ENCODE data around the gene KPNB1. TPM values are rescaled to one million over a fixed set of nuclear protein-coding genes. Genes with fewer than 3 reads are reported as not detected.

KPNB1 gene
- total RNA-seq, 1 donor from 2014 or later = 491 TPM

DNA sequence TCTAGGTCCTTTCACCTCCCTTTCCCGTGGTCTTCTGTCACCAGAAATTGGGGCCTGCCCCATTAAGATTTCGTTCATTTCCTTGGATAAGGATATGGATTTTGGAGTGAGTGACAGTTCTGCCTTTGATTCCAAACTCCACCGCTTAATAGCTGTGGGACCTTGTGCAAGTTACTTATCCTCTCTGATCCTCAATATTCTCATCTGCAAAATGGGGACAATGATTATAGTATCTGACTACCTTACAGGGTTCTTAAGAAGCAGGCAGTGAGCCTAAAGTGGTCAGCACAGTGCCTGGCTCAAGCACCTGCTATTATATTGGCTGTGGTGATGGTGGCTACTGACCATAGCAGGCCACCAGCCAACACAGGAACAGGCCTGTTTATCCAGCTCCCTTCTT, 59.9 kb downstream of the KPNB1 start:
- Histone ChIP-seq H3K27me3 (ENCODE audit: insufficient read depth, low read length) (peaks cover 52% of the 10 kb centered on the region), H3K9ac (ENCODE audit: low read length) (no peak overlapping the region), H2AFZ (ENCODE audit: low read depth, low read length) (no peak overlapping the region), H3K27ac (ENCODE audit: low read depth, low read length) (no peak overlapping the region), H3K4me1 (ENCODE audit: insufficient read depth, low read length) (peaks cover 11% of the 10 kb centered on the region), H4K20me1 (ENCODE audit: insufficient read depth, low read length) (peaks cover 56% of the 10 kb centered on the region), H3K36me3 (ENCODE audit: insufficient read depth, low read length) (no peaks in the 10 kb centered on the region), H3K4me2 (ENCODE audit: low read length) (peak overlapping the region; percentile 66), H3K79me2 (ENCODE audit: insufficient read depth, low read length) (no peaks in the 10 kb centered on the region), H3K4me3 (ENCODE audit: insufficient read depth, low read depth, low read length) (no peak overlapping the region), H3K9me3 (ENCODE audit: insufficient read depth, low read depth, low read length) (no peaks in the 10 kb centered on the region)
- Mint-ChIP-seq H3K27ac (ENCODE audit: unreplicated experiment) (no peak overlapping the region), H3K4me3 (ENCODE audit: unreplicated experiment) (no peak overlapping the region), H3K36me3 (ENCODE audit: low read depth, unreplicated experiment) (peaks cover 30% of the 10 kb centered on the region), H3K4me1 (ENCODE audit: low read depth, unreplicated experiment) (peaks cover 12% of the 10 kb centered on the region), H3K27me3 (ENCODE audit: low read depth, unreplicated experiment) (peaks cover 31% of the 10 kb centered on the region), H3K9me3 (ENCODE audit: unreplicated experiment) (no peaks in the 10 kb centered on the region)
- FAIRE-seq (no peak), DNase-seq (ENCODE audit: low read depth) (no peak)
- TF ChIP-seq, protein P1, sequence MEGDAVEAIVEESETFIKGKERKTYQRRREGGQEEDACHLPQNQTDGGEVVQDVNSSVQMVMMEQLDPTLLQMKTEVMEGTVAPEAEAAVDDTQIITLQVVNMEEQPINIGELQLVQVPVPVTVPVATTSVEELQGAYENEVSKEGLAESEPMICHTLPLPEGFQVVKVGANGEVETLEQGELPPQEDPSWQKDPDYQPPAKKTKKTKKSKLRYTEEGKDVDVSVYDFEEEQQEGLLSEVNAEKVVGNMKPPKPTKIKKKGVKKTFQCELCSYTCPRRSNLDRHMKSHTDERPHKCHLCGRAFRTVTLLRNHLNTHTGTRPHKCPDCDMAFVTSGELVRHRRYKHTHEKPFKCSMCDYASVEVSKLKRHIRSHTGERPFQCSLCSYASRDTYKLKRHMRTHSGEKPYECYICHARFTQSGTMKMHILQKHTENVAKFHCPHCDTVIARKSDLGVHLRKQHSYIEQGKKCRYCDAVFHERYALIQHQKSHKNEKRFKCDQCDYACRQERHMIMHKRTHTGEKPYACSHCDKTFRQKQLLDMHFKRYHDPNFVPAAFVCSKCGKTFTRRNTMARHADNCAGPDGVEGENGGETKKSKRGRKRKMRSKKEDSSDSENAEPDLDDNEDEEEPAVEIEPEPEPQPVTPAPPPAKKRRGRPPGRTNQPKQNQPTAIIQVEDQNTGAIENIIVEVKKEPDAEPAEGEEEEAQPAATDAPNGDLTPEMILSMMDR (IDR thresholded peaks at IDR 0.05; ENCODE audit: insufficient read depth, low read depth, low read length) = no peak
- TF ChIP-seq EZH2 (IDR thresholded peaks at IDR 0.05; ENCODE audit: insufficient read depth, low read length) = no peak

DNA sequence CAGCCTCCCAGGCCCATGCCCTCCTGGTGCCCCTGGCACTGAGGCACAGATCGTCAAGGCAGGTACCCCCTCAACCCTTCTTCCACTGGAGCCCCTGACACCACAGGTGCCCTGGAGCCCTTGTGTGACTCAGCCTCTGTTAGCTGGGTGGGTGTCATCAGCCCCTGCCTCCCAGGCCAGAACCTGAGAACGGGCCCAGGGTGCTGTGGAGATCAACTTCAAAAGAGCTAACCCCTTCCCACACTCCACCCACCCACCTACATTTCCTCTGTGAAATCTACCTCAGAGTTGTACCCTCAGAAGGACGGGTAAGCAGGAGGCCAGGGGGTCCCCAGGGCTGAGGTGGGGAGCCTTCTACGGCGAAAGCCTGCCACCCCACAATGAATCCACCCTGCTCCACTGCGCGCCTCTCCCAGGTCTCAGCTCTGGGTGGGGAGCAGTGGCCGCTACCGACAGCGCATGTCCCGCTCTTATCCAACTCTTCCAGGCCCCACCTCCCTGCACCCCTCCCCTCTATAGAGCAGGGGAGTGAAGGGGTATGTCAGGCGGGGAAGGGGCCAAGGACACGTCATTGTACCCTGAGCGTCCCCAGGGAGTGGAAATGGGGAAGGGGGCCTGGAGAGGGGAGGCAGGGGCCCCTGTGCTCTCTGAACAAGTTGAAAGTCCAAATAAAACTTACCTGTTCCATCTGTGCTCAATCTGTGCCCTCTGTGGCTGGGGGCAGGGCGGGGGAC, 61.8 kb downstream of the KPNB1 start:
- H3K4me2 ChIP-seq (ENCODE audit: low read length) = no peak overlapping the region
- H4K20me1 ChIP-seq (ENCODE audit: insufficient read depth, low read length) = peaks cover 40% of the 10 kb centered on the region
- no peak overlapping the region for H3K4me3 ChIP-seq (ENCODE audit: insufficient read depth, low read depth, low read length)
- no peak overlapping the region for H3K27ac ChIP-seq (ENCODE audit: low read depth, low read length)
- H3K9ac ChIP-seq (ENCODE audit: low read length) = no peak overlapping the region
- H2AFZ ChIP-seq (ENCODE audit: low read depth, low read length) = no peak overlapping the region
- no peak overlapping the region for H3K27ac Mint-ChIP-seq (ENCODE audit: unreplicated experiment)
- no peaks in the 10 kb centered on the region for H3K9me3 ChIP-seq (ENCODE audit: insufficient read depth, low read depth, low read length)
- H3K4me3 Mint-ChIP-seq (ENCODE audit: unreplicated experiment) = no peak overlapping the region
- H3K36me3 ChIP-seq (ENCODE audit: insufficient read depth, low read length) = no peaks in the 10 kb centered on the region
- no peak for FAIRE-seq
- H3K4me1 ChIP-seq (ENCODE audit: insufficient read depth, low read length) = peaks cover 10% of the 10 kb centered on the region
- no peaks in the 10 kb centered on the region for H3K9me3 Mint-ChIP-seq (ENCODE audit: unreplicated experiment)
- peaks cover 57% of the 10 kb centered on the region for H3K27me3 ChIP-seq (ENCODE audit: insufficient read depth, low read length)
- no peaks in the 10 kb centered on the region for H3K79me2 ChIP-seq (ENCODE audit: insufficient read depth, low read length)
- H3K27me3 Mint-ChIP-seq (ENCODE audit: low read depth, unreplicated experiment) = peaks cover 49% of the 10 kb centered on the region
- H3K36me3 Mint-ChIP-seq (ENCODE audit: low read depth, unreplicated experiment) = peaks cover 26% of the 10 kb centered on the region
- peaks cover 7% of the 10 kb centered on the region for H3K4me1 Mint-ChIP-seq (ENCODE audit: low read depth, unreplicated experiment)
- TF ChIP-seq, protein P1 (IDR thresholded peaks at IDR 0.05; ENCODE audit: insufficient read depth, low read depth, low read length) = no peak
- TF ChIP-seq EZH2 (IDR thresholded peaks at IDR 0.05; ENCODE audit: insufficient read depth, low read length) = no peak
- no peak for DNase-seq (ENCODE audit: low read depth)
